ENCODE measurements around the gene AFAP1L1. TPM values are rescaled to one million over a fixed set of nuclear protein-coding genes. Genes with fewer than 3 reads are reported as not detected.

Gene AFAP1L1
- total RNA-seq, 2 experiments from 2014 or later = 0.18 to 0.55 TPM

DNA sequence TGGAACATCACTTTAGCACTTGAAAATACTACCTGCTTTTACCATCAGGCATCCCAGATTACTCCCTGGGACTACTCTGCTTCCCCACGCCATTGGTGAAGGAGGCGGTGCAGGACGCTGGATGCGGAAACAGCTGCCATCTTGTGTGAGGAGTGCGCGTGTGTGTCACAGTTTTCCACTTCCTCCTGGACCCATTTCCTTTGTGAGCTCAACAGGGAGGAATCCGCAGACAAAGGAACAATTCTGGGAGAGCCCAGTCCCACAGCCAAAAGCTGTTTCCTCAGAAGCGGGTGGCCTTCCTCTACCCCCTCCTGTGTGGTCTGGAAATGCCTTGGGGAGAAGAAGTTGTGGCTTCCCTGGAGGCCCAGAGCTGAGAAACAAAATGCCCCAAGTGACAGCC is 16.8 kb downstream of the AFAP1L1 start:
- POLR2A ChIA-PET = no interaction called here
- intact Hi-C loops (cut with DNase I, micrococcal nuclease) = no loop called here
- Mint-ChIP-seq H3K36me3 (ENCODE audit: low read depth) (no peaks in the 10 kb centered on the region), H3K4me1 (peaks cover 6% of the 10 kb centered on the region), H3K9me3 (ENCODE audit: low read depth) (no peaks in the 10 kb centered on the region), H3K4me3 (no peak overlapping the region), H3K27ac (no peak overlapping the region), H3K27me3 (peaks cover 3% of the 10 kb centered on the region)
- CTCF ChIA-PET = interaction anchor here (1.3 kb wide), 1 partner anchor 9 kb away, joined by 3 read pairs; no protein-coding TSS in a partner anchor
- DNase-seq = no peak
- ATAC-seq = no peak

DNA sequence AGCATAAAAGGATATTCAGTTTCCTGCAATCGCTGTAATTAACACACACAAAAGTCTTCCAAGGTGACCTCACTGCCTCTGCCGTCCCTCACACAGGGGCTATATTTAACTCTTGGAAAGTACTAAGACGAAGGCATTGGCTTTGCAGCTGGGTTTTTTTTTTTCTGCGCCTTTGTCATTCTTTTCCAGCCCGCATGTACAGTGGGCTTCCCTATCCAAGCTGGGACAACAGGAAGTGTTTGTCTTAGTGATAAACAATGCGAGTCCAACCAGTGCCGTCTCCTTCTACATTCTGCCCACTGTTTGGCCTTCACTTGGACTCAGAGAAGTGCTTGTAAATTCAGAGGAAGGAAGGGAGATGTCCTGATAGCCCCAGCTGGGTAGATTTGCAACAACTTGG is 17.6 kb downstream of the AFAP1L1 start:
- Mint-ChIP-seq H3K27me3 (peaks cover 3% of the 10 kb centered on the region), H3K9me3 (ENCODE audit: low read depth) (no peaks in the 10 kb centered on the region), H3K4me3 (no peak overlapping the region), H3K4me1 (peaks cover 6% of the 10 kb centered on the region), H3K36me3 (ENCODE audit: low read depth) (no peaks in the 10 kb centered on the region), H3K27ac (no peak overlapping the region)
- ATAC-seq (no peak), DNase-seq (no peak)
- ChIA-PET CTCF (no interaction called here), POLR2A (no interaction called here)
- intact Hi-C loops (cut with DNase I, micrococcal nuclease) = no loop called here

DNA sequence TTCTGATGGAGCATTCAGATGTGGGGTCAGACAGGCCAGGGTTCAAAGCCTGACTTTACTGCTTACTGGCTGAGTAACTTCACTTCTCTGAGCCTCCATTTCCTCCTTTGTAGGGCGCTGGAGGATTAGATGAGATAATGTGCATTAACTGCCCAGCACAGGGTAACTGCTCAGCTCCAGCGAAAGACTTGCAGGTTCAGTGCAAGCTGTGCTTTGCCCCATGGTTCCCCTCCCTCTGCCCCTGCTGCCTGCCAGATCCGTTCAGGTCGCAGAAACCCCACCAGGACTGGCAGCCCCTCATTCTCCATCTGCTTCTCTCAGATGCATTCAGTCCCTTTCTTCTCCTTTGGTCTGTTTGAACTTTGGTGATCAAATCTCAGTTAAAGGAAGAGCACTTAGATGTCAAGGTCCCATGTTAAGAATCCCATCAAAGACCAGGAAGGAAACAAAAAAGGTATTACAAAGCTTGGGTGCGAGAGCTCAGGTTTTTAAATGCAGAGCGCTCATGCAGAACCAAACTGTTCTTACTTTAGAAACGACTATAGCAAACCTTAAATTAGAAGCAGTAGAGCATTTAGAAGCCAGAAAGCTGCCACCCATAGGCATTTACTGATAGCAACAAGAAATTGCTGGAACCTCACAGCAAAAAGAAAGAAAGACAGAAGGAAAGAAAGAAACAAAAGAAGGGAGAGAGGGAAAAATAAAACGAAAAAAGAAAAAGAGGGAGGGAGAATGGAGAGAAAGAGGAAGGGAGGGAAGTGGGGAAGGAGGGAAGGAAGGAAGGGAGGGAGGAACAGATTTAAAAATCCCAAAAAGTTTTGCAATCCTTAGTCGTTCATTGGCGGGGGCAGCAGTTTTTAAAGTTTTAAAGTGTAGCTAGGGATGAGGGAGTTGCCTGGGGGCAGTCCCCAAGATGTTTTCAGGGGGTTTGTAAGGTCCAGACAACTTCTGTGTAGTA is 23.5 kb downstream of the AFAP1L1 start:
- H3K4me3 Mint-ChIP-seq = no peak overlapping the region
- ATAC-seq = no peak
- ChIA-PET POLR2A (no interaction called here), CTCF (interaction anchor here (0.5 to 1.5 kb wide), 6 partner anchors 10 to 938 kb away, joined by 3 to 6 read pairs (median 3); no protein-coding TSS in a partner anchor)
- H3K36me3 Mint-ChIP-seq (ENCODE audit: low read depth) = no peaks in the 10 kb centered on the region
- H3K9me3 Mint-ChIP-seq (ENCODE audit: low read depth) = no peaks in the 10 kb centered on the region
- H3K4me1 Mint-ChIP-seq = peaks cover 46% of the 10 kb centered on the region
- H3K27ac Mint-ChIP-seq = no peak overlapping the region
- intact Hi-C loops (cut with DNase I, micrococcal nuclease) = no loop called here
- no peak for DNase-seq
- peaks cover 3% of the 10 kb centered on the region for H3K27me3 Mint-ChIP-seq

DNA sequence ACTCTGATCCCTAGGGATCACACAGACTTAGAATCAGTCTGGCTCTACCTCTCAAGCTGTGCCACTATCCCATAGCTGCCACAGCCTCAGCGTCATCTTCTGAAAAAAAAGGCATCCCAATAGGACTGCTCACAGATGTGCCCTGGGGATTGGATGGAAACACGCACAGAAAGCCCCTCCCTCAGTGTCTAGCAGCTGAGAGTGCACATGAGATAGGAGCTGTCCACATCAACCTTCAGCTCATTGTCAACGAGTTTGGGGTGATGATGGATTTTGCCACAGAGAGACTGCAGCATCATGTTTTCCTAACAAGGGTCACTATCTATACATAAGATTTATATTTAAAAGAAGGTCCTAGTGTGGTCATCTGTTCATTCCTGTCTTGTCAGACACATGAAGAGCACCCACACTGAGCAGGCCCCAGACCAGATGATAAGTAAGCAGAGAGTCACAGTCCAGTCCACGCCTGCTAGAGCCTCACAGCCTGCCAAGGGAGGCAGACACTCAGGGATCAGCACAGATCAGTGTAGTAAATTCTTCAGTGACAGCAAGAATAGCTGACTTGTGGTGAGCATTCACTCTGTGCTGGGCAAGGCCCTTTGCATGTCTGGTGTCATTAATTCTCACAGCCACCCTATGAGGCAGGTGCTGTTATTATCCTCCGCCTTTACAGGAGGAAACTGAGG is 25.8 kb downstream of the AFAP1L1 start:
- Mint-ChIP-seq H3K36me3 (ENCODE audit: low read depth) (no peaks in the 10 kb centered on the region), H3K4me3 (no peak overlapping the region), H3K9me3 (ENCODE audit: low read depth) (no peaks in the 10 kb centered on the region), H3K27ac (no peak overlapping the region), H3K27me3 (no peaks in the 10 kb centered on the region), H3K4me1 (peaks cover 46% of the 10 kb centered on the region)
- ATAC-seq = no peak
- ChIA-PET CTCF (interaction anchor here (1.0 to 3.5 kb wide), 6 partner anchors 9 to 183 kb away, joined by 3 to 13 read pairs (median 3); no protein-coding TSS in a partner anchor), POLR2A (interaction anchor here (1.0 kb wide), 1 partner anchor 70 kb away, joined by 4 read pairs; no protein-coding TSS in a partner anchor)
- intact Hi-C loops (cut with DNase I, micrococcal nuclease) = no loop called here
- no peak for DNase-seq

DNA sequence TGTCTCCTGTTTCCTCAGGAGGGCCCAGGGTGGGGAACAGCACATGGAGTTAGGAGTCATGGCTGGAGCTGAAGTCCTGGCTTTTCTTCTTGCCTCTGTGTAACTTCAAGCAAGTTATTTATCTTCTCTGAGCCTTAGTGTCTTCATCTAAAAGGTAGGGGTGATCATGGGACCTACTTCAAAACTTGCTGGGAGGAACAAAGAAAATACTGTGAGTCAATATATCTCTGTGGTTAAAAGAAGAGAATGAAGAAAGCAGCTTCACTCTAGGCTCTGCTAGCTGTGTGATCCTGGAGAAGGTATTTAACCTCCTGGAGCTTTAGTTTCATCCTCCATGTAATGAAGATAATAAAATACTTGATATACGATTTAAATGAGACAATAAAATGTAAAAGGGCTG is 26.5 kb downstream of the AFAP1L1 start:
- Mint-ChIP-seq H3K27me3 (no peaks in the 10 kb centered on the region), H3K9me3 (ENCODE audit: low read depth) (no peaks in the 10 kb centered on the region), H3K4me3 (no peak overlapping the region), H3K4me1 (peaks cover 46% of the 10 kb centered on the region), H3K36me3 (ENCODE audit: low read depth) (no peaks in the 10 kb centered on the region), H3K27ac (no peak overlapping the region)
- DNase-seq = no peak
- intact Hi-C loops (cut with DNase I, micrococcal nuclease) = no loop called here
- ChIA-PET POLR2A (interaction anchor here (1.0 kb wide), 2 partner anchors 61 to 70 kb away, joined by 4 read pairs; no protein-coding TSS in a partner anchor), CTCF (interaction anchor here (1.0 to 3.5 kb wide), 5 partner anchors 29 to 183 kb away, joined by 3 to 13 read pairs (median 5); no protein-coding TSS in a partner anchor)
- ATAC-seq = peak; percentile 79

DNA sequence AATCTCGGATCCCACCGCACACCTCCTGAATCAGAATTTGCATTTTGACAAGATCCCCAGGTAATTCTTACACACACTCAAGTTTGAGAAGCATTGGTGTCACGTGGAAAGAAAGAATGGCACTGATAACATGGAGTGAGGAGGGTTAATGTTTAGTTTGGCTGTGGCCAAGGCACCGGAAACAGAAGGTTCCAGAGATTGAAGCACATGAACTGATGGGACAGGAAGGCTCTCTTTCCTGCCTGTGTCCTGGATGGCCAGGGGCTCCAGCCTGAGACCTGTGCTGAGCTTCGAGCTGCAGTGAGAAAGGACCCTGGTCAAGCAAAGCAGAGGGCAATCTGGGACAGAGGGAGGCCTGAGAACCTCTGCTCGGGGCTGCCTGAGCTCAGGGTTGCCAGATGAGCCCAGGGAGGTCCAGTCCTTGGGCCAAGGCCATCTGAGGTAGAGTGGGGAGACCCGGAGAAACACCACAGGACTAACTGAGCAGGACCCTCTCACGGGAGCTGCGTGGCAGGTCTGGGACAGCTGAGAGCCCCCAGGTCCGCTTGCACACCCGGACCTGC is 27.3 kb downstream of the AFAP1L1 start:
- H3K4me1 Mint-ChIP-seq = peaks cover 46% of the 10 kb centered on the region
- intact Hi-C loops (cut with DNase I, micrococcal nuclease) = no loop called here

DNA sequence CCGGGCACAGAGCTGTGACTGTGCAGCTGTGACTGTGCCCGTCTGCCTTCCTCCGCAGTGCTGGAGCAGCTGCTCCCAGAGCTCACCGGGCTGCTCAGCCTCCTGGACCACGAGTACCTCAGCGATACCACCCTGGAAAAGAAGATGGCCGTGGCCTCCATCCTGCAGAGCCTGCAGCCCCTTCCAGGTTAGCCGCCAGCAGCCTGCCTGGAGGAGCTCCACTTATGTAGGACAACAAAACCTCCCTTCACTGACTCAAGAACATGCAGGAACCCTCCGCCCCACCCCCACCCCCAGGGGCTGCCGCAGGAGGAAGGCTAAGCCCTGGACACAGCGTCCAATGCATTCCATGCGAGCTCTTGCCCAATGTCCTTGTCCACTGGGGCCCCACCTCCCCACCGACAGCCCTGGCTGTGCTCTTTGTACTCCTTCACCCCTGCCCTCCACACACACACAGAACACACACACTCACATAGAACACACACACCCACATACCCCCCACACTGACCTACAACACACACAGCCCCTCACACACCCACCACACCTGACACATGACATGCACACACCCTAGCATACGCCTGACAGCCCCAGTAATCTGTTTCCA is 27.9 kb downstream of the AFAP1L1 start:
- no peak for DNase-seq
- H3K27ac Mint-ChIP-seq = no peak overlapping the region
- POLR2A ChIA-PET = no interaction called here
- H3K27me3 Mint-ChIP-seq = peaks cover 2% of the 10 kb centered on the region
- no peaks in the 10 kb centered on the region for H3K9me3 Mint-ChIP-seq (ENCODE audit: low read depth)
- intact Hi-C loops (cut with DNase I, micrococcal nuclease) = no loop called here
- no peak overlapping the region for H3K4me3 Mint-ChIP-seq
- no peaks in the 10 kb centered on the region for H3K36me3 Mint-ChIP-seq (ENCODE audit: low read depth)
- no peak for ATAC-seq
- peaks cover 45% of the 10 kb centered on the region for H3K4me1 Mint-ChIP-seq
- CTCF ChIA-PET = interaction anchor here (0.7 to 3.5 kb wide), 2 partner anchors 72 to 182 kb away, joined by 3 to 13 read pairs; no protein-coding TSS in a partner anchor

More for the DNA sequence above, 27.3 kb downstream of the AFAP1L1 start:
- no peak for ATAC-seq
- CTCF ChIA-PET = interaction anchor here (0.7 to 3.5 kb wide), 5 partner anchors 72 to 184 kb away, joined by 3 to 13 read pairs (median 3); no protein-coding TSS in a partner anchor
- no peak overlapping the region for H3K4me3 Mint-ChIP-seq
- H3K36me3 Mint-ChIP-seq (ENCODE audit: low read depth) = no peaks in the 10 kb centered on the region
- no peaks in the 10 kb centered on the region for H3K9me3 Mint-ChIP-seq (ENCODE audit: low read depth)
- POLR2A ChIA-PET = interaction anchor here (1.0 kb wide), 2 partner anchors 60 to 69 kb away, joined by 4 read pairs; no protein-coding TSS in a partner anchor
- no peaks in the 10 kb centered on the region for H3K27me3 Mint-ChIP-seq
- no peak overlapping the region for H3K27ac Mint-ChIP-seq
- no peak for DNase-seq

DNA sequence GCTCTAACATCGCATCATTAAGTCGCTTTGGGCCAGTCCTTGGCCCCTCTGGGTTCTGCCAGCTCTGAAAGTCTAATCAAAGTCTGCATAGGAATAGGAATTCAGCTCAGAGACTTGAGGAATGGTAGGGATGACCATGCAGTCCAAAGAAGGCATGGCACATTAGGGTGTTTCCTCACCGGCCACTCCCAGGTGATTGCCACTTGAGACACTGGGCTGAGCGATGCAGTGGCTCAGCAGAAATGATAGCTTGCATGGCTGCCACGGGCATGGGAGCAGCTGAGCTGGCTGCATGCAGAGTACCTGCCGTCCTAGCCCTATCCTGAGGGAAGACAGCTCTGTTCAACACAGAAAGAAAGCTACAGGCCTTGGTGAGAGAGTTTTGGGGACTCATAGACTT is 28.8 kb downstream of the AFAP1L1 start:
- ChIA-PET POLR2A (no interaction called here), CTCF (no interaction called here)
- ATAC-seq = no peak
- intact Hi-C loops (cut with DNase I, micrococcal nuclease) = no loop called here
- Mint-ChIP-seq H3K27me3 (peaks cover 2% of the 10 kb centered on the region), H3K36me3 (ENCODE audit: low read depth) (no peaks in the 10 kb centered on the region), H3K4me3 (no peak overlapping the region), H3K4me1 (peaks cover 36% of the 10 kb centered on the region), H3K9me3 (ENCODE audit: low read depth) (no peaks in the 10 kb centered on the region), H3K27ac (no peak overlapping the region)
- no peak for DNase-seq

DNA sequence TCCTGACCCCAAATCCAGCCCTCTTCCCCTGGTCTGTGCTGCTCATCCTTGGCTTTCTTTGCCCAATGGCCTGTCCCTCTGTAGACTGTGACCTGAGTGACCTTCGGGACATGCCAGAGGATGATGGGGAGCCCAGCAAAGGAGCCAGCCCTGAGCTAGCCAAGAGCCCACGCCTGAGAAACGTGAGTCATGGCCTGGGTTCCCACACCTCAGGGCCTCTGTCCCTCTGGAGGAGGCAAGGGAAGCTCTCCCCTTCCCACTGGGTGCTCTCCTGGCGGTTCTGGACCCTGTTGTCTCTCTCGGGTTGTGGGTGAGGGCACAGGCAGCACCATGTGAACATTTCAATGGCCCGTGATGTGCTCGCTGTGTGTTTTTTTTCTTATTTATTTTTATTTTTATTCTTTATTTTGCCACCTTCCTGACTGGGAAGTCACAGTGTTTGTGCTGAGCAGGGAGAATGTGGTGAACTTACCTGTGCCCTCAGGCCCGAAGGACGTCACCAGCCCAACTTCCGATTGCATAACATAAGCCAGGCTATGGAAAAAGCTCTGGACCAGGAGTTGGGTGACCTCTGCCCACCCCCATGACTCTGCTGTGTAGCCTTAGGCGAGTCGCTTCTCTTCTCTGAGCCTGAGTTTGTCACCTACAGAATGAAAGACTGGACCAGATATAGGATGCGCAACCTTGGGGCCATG is 29.5 kb downstream of the AFAP1L1 start:
- H3K27me3 Mint-ChIP-seq = peaks cover 2% of the 10 kb centered on the region
- H3K36me3 Mint-ChIP-seq (ENCODE audit: low read depth) = no peaks in the 10 kb centered on the region
- peaks cover 30% of the 10 kb centered on the region for H3K4me1 Mint-ChIP-seq
- ChIA-PET CTCF (interaction anchor here (0.7 to 1.1 kb wide), 3 partner anchors 17 to 148 kb away, joined by 4 to 5 read pairs (median 4); no protein-coding TSS in a partner anchor), POLR2A (no interaction called here)
- no peak for ATAC-seq
- intact Hi-C loops (cut with DNase I, micrococcal nuclease) = no loop called here
- no peak overlapping the region for H3K27ac Mint-ChIP-seq
- DNase-seq = no peak
- no peaks in the 10 kb centered on the region for H3K9me3 Mint-ChIP-seq (ENCODE audit: low read depth)
- H3K4me3 Mint-ChIP-seq = no peak overlapping the region

DNA sequence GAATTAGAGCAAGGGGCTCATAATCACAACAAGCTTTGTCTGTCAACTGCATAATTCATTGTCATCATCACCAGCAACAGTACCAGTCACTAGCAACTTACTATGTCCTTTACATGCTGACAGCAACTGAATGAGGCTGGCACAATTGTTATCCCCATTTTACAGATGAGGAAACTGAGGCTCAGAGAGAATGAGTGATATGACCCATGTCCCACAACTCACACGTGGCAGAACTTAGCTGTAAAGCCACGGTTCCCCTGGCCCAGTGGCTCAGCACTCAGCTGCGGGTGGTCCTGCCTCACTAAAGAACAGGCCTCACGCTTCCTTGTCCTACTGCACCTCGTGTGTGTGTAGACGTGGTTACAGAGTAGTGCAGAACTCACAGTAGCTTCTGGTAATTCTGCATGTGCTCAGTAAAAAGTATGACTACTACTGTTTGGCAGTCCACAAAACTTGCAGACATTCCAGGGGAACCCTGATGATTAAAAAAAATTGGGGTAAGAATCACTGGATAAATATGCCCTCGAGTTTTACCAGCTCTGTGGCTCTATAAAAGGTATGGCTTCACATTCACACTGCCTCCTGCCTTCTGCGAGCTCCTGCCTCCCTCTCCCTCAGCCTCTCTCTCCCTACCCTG is 30.2 kb downstream of the AFAP1L1 start:
- ATAC-seq (no peak), DNase-seq (no peak)
- no peak overlapping the region for H3K4me3 Mint-ChIP-seq
- ChIA-PET POLR2A (no interaction called here), CTCF (interaction anchor here (0.7 to 1.1 kb wide), 4 partner anchors 16 to 149 kb away, joined by 3 to 5 read pairs (median 4); no protein-coding TSS in a partner anchor)
- H3K9me3 Mint-ChIP-seq (ENCODE audit: low read depth) = no peaks in the 10 kb centered on the region
- H3K27ac Mint-ChIP-seq = no peak overlapping the region
- intact Hi-C loops (cut with DNase I, micrococcal nuclease) = no loop called here
- no peaks in the 10 kb centered on the region for H3K36me3 Mint-ChIP-seq (ENCODE audit: low read depth)
- H3K27me3 Mint-ChIP-seq = peaks cover 2% of the 10 kb centered on the region
- peaks cover 25% of the 10 kb centered on the region for H3K4me1 Mint-ChIP-seq

Measured in activated CD4-positive, alpha-beta T cell treated with anti-CD3 and anti-CD28 coated beads for 36 hours (primary cell).